Cardiac fibroblast (primary cell): ENCODE results near the gene COQ10A.

Experiments used
- DNase-seq, 2 donors: peaks; one replicate each; pipeline versions ENCODE4 v3.0.0 to v3.0.0-alpha.2; 2010; ENCODE audit warnings: low read depth in 2 of 2
- H3K4me3 ChIP-seq, 2 donors: replicated peaks in 1 of 2; 1 replicate in 1 of 2; 2 replicates in 1 of 2; pipeline ENCODE4 v1.5.1; 2011; ENCODE audit warnings: low read depth in 2 of 2, low read length in 2 of 2, mild to moderate bottlenecking in 2 of 2, moderate library complexity in 1 of 2
- TF ChIP-seq, protein P1 (sequence below): IDR thresholded peaks from one replicate; pipeline ENCODE4 v1.5.1; 2011; ENCODE audit warnings: low read depth, mild to moderate bottlenecking, low read length, inconsistent platforms

COQ10A gene

DNA sequence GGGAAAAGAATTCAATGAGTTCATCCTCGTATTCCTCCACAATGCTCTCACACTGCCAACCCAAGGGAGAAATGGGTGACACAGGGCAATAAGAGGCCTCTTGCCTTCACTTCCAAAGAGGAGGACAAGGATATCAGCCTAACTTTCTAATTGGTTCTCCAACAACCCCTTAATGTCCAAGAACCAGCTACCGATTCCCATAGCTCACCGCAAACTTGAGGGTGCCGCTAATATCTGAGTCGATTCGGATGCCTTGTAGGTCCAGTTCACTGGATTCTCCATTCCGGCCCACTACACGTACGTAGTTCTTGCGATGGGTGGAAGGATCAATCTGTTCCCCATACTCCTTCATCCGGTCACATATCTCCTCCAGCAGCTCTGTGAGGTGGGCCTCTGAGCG, 44.3 kb downstream of the COQ10A start:
- H3K4me3 ChIP-seq = no peak overlapping the region
- DNase-seq = no peak

DNA sequence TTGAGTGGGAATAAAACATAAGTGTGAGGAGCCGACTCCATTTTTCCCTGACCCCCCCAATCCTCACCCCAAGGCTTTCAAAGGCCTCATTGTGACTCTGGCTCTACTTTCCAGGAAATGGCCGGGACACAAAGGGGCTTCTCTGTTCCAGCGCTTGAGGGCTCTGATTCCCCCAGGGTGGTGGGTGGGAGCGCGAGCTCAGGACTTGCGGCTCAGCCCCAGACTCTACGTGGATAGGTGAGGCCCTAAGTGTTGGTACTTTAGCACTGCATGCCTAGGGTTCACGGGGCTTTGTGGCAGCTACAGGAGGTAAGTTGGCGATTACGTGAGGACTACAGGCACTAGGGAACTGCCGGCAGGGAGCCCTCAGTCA, 48.5 kb downstream of the COQ10A start:
- TF ChIP-seq, protein P1, sequence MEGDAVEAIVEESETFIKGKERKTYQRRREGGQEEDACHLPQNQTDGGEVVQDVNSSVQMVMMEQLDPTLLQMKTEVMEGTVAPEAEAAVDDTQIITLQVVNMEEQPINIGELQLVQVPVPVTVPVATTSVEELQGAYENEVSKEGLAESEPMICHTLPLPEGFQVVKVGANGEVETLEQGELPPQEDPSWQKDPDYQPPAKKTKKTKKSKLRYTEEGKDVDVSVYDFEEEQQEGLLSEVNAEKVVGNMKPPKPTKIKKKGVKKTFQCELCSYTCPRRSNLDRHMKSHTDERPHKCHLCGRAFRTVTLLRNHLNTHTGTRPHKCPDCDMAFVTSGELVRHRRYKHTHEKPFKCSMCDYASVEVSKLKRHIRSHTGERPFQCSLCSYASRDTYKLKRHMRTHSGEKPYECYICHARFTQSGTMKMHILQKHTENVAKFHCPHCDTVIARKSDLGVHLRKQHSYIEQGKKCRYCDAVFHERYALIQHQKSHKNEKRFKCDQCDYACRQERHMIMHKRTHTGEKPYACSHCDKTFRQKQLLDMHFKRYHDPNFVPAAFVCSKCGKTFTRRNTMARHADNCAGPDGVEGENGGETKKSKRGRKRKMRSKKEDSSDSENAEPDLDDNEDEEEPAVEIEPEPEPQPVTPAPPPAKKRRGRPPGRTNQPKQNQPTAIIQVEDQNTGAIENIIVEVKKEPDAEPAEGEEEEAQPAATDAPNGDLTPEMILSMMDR = no peak
- H3K4me3 ChIP-seq = peak overlapping the region; percentile 92 to 95
- DNase-seq = no peak

More for the DNA sequence above, 44.3 kb downstream of the COQ10A start:
- TF ChIP-seq, protein P1 = no peak

DNA sequence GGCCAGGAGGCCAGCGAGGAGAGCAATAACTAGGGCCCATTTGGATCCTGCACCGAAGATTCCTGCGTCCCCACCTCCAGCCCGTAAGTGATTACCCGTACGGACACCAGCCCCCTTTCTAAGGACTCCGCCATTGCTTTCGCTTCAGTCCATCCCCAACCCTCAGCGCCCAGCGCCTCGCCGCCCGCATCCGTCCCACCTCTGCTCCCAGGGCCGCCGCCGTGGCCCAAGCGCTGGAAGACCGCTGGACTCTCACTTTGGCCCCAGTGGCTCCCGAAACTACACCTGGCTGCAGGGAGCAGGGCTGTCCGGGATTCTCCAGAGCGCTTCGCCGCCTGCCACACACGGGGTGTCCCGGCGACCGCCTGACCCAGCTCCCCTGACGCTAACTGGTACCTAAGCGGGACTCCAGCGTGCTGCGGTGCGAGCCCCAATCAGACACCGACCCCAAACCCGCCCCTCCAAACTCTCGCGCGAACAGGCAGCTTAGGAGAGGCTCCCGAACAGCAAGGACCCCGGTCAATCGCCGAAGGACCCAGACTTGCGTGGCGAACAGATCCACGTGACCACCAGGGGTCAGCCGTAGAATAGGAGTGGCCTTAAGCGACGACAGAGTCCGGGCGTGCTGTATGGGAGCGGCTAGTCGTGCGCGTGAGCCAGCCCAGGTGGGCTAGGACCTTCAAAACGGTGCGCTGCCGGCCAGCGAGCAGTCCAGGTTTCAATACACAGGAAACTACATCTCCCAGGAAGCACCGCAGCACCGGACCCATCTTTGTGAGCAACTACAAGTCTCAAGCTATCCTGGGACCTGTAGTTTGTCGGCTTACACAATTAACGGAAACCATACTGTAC, 49.1 kb downstream of the COQ10A start, which contains the start of gene CNPY2:
TSS of gene CNPY2 (minus strand) at position 367 of the 852 bp plus-strand sequence. CDS start 771 bp downstream, outside the sequence.
- DNase-seq = peak; percentile 98
- peak within 1 kb of the TSS; percentile 92 to 95 for H3K4me3 ChIP-seq
- TF ChIP-seq, protein P1 = peak; percentile 8

DNA sequence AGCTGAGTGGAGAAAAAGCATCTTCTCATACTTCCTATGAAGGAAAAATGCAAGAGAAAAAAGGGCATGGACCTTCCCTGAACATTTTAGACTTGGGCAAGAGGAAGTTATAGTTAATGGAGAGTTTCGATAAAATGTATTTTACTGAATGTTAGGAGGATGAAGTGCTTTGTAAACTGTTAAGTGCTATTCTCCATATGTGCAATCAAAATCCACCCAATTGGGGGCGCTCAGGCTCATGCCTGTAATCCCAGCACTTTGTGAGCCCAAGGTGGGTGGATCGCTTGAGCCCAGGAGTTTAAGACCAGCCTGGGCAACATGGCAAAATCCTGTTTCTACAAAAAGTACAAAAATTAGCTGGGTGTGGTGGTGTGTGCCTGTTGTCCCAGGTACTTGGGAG, 50.9 kb downstream of the COQ10A start:
- H3K4me3 ChIP-seq = no peak overlapping the region
- TF ChIP-seq, protein P1 = no peak
- DNase-seq = no peak
